NK-92 (cell line): ENCODE data around the gene ZCCHC2.

ENCODE experiments used
- DNase-seq: peaks from one replicate; lab custom pipeline; 2025; ENCODE audit not compliant: unreplicated experiment; lab: John Stamatoyannopoulos, UW

Gene ZCCHC2

DNA sequence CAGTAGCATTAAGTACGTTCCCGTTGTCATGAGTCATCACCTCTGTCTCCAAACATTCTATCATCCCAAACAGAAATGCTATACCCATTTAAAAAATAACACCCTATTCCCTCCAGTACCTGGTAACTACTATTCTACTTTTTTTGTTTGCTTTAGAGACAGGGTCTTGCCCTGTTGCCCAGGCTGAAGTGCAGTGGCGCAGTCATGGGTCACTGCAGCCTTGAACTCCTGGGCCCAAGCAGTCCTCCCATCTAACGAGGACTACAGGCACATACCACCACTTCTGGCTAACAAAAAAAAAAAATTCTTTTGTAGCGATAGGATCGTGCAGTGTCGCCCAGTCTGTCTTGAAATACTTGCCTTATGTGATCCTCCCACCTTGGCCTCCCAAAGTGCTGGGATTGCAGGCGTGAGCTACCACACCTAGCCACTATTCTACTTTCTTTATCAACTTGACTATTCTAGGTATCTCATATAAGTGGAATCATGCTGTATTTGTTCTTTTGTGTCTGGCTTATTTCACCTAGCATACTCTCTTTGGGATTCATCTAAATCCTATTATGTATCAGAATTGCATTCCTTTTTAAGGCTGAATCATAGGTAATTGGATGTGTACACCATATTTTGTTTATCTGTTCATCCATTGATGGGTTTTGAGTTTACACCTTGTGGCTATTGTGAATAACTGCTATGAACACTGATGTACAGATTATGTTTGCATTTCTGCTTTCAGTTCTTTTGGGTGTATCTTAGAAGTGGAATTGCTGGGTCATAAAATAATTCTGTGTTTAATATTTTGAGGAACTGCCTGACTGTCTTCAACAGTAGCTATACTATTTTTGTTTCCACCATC is 14.4 kb downstream of the ZCCHC2 start:
- DNase-seq = no peak

- DNase-seq = no peak
These were observed 15.1 kb downstream of the ZCCHC2 start for GRCh38 chr18:62537946-62538345.

DNA sequence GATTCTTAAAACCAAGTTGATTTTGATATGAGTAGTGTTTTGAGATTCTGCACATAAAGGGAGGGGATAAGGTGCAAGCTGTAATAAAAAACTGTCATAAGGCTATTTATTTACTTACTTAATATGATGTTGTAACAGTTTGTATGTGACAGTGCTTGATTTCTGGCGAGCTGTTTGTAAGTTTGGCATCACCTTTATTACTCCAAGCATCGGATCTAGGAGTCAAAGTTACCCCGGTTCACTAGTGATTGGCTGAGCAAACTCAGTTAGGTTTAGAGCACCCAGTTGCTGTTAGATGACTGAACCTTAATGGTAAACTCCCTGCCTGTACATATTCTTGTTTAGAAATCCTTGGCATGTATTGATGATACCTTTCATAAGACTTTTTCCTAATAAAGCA is 16.1 kb downstream of the ZCCHC2 start:
- no peak for DNase-seq

DNA sequence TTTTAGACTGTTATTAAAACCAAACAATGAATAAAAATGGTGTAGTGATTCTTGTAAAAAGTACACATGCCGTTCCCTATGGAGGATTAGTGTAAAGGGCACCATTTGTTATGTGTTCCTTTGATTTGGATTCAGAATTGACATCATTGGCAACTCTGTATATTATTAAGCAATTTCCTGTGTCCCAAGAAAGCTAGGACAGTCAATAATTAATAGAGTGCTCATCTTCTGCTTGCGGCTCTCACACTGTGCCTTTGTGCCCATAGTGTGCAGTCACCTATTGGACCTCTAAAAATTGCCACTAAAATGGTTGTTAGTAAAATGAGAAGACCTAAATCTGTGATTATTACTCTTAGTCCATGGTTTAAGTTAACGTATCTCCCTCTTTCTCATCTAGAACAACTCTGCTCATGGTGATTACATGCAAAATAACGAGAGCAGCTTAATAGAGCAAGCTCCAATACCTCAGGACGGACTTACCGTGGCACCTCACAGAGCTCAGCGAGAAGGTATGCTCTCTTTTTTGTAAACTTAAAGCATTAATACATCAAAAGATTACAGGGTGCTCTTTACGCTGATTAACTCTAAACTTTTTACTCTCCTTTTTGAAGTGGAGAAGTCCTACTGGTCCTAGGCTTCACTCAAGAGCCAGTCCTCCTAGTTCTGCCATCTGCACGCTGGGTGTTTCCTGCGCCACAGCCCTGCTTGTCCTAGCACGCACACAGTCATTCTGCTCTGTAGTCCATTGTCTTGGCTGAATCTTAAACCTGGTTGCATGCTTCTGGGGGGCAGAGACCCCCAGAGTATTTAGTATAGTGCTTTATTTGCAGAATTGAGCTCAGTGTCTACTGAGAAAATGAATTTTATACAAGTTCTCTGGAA is 16.7 kb downstream of the ZCCHC2 start:
- no peak for DNase-seq

DNA sequence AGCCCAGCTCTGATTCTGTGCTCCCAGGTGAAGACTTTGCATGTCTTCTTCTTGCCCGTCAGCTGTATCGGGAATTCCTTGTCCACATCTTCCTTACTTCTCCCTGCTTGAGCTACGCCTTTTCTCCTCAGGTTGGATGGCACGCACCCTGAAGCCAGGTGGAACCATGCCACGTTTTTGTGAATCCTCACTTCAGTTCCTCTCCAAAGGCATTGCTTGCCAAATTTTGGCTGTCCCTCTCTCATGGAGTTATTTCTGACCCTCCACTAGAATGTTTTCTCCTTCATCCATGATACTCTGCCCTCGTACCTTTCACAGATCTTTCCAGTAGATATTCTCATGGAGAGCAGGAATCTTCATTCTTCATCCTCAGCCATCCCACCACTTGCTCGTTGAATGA is 20.2 kb downstream of the ZCCHC2 start:
- DNase-seq = no peak

DNA sequence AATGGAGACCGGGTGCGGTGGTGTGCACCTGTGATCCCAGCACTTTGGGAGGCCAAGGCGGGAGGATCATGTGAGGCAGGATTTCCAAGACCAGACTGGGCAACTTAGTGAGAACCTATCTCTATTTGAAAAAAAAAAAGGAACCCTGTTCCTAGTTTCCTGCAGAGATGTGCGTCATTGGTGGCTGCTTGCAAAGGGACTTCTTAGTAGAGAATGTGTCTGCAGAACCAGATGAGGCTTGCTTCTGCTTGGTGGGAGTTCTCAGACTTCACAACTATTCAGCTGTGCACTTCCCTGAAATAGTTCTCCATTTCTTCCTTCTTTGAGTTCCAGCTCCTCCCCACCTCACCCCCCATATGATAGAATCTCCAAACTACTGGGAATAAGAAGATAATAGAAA is 22.3 kb downstream of the ZCCHC2 start:
- DNase-seq = no peak

DNA sequence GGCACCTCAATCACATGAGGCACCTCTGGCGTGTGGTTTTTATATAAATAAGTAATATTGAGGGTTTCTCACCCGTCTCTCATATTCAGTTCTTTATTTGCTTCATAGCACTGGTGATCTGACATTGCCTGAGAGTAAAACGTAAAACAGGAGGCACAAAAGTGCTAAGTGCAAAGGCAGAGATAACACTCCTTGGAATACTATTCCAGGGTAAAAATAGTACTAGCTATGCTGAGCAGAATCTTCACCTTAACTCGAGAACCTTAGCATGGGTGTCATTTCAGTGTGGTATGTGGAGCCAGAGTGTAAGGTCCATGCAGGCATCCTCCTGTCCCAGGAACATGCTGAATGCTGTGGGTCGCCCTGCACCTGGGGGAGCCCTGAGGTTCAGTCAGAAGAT is 26.9 kb downstream of the ZCCHC2 start:
- no peak for DNase-seq

- no peak for DNase-seq
These were observed 27.9 kb downstream of the ZCCHC2 start for GRCh38 chr18:62550746-62551145.

GRCh38 chr18:62551972-62552513 is 29.2 kb downstream of the ZCCHC2 start:
- no peak for DNase-seq

- DNase-seq = no peak
These were observed 31.4 kb downstream of the ZCCHC2 start for GRCh38 chr18:62554061-62554815.

GRCh38 chr18:62555135-62555534 is 32.3 kb downstream of the ZCCHC2 start:
- no peak for DNase-seq

DNA sequence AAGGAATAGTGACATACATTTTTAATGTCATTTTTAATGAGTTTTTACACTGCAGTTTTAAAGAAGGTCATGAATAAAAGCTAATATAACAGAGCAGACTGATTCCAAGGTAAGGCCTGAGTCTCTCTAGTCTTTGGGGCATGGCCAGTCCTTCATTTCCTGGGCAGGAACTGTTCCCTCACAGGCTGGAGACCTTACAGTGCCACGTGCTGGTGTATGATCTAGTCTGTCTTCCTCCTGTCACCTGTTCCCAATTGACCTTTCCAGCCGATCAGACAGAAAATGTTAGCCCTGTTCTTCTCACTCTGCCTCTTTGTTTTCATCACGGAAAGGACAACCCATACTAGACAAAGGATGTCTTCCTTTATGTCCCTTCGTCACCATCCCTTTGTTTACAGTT is 33.6 kb downstream of the ZCCHC2 start:
- DNase-seq = no peak

DNA sequence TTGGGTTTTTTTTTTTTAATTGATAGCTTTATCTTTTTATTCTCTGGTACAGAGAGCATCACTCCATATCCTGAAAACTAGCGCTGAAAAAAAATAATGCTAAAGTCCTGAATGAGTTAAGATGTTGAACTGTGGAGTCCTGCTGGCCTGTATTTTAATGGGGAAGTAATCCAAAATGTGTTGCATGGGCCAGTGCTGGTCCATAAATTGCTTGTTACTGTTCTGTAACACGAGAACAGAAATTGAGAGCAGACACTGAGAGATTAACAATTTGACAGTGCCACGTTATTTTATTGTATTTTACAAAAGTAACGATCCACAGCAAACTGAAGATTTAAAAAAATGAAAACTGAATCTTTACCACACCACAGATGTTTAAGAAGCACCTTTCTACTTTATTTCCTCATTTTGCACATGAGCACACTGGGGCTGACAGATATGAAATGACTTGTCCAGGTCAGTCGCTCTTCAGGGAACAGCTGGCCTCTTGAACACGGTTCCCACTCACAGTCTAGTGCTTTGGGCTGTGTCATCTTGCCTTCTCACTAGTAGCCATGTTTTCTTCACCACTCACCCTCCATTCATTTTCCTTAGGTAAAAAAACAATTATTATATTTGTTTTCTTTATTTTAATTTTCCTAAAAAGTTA is 35.3 kb downstream of the ZCCHC2 start:
- no peak for DNase-seq

DNA sequence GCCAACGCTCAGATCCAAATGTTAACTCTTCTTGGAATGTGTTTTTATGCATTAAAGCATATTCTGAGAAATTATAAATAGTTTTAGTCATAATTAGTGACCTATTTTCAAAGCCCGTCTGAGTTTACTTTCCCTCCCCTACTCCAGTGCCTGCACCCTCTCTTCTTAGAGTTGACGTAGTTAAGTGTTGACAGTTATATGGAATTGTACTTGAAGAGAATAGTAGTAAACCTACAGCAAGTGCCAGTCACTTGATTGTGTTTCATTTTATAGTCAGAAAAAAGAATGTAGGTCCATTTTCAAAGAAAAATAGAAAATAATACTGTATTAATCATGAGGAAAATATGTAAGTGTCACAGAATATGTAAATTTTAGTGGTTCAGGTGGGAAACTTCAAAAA is 41.2 kb downstream of the ZCCHC2 start:
- DNase-seq = no peak

DNA sequence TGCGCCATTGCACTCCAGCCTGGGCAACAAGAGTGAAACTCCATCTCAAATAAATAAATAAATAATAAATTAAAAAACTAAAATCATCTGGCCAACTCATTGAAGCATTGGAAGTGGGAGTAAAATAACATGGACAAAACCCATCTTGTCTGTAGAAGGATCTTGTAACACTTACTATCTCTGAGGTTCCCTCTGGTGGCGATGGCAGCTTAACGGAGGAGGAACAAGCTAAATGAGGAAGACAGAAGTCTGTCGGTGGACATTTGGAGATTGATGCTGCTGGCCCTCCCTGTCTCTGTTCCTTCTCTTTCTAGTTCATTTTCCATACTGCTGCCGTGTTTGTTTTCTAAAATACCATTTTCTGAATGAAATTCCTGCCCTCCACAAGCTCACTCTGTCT is 43.4 kb downstream of the ZCCHC2 start:
- DNase-seq = no peak

DNA sequence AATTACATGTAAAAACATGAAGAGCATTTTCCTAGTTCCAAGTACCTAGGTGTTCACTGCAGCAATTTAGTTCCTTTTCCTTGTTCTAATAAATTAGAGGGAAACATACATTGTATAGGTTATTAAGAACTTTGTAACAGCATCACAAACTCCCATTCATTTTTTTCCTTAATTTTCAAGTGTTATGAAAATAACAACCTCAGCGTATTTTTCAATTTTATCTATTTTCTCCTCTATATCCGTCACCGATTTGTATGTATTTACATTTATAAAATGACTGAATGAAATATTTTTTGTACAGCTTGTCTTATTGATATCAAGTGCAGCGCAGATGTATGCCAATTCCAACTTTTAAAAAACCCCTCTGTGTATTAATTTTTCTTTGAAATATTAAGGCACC is 44.0 kb downstream of the ZCCHC2 start:
- DNase-seq = no peak

DNA sequence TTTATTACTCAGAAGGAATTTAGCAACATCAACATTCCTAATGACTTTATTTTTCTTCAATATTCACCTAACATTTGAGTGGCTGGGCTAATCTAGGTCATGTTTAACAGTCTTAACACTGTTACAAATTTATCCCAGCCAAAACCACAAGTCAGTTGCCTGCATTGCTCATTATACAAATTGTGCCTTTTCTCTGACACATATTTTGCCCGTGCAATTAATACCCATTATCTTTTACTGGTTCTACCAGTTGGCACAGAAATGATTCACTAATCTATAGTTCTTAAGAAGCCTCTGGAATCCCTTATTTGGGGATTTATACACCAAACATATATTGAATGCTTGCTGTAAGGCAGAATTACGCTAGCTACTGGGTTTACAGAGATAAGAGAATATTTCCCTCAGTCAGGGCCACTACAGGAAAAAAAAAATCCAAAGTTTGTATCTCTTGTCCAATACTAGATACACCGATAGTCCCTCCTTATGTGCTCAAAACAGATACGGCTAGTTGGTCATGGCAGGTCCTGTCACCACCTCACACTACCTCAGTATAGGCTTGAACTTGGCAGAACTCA is 46.3 kb downstream of the ZCCHC2 start:
- no peak for DNase-seq

GRCh38 chr18:62571037-62571436 is 48.2 kb downstream of the ZCCHC2 start:
- DNase-seq = no peak

DNA sequence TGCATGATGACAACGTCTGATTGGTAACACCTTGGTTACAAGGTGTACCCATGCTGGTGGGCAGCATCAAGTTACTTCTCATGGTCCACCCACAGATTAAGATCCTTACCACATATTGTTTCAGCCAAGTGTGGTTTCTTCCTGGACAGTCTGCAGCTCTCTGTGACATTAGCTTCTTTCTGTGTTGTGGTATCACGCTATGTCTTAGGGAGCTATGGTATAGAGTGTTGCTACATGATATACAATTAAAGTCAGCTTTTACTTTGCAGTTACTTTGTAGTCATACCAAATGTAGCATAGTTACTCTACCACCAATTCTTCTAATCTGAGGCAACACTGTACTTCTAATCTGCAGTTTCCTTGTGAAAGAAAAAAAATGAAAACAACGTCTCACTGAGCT is 48.8 kb downstream of the ZCCHC2 start:
- no peak for DNase-seq

DNA sequence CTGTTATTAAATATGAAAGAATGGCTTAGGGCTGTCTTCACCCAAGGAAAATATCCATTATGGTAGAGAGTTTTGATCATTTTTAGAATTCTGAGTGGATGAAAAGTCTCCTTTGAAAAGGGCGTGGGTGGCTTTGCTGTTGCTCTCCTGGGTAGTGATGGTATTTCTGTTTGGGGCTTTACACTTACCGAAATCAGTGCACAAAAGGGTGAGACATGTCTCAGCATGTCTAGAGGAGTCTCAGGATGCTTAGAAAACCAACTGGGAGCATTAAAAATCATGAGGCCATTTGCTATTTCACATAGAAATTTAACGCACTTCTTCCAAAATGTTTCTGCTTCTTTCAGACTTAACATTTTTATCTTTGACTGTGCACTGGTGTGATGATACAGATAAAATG is 49.6 kb downstream of the ZCCHC2 start:
- no peak for DNase-seq
